Muscle layer of duodenum (tissue), 2 donors: ENCODE data around the gene THSD7A.

Experiments
- H3K27ac ChIP-seq: one replicate; pipeline ENCODE4 v1.7.0; 2013; ENCODE audit warnings: mild to moderate bottlenecking, low read length
- H3K27me3 ChIP-seq: one replicate; pipeline ENCODE4 v1.7.0; 2013; ENCODE audit warnings: low read depth, mild to moderate bottlenecking, control low read depth, low read length
- H3K36me3 ChIP-seq, 2 donors: one replicate each; pipeline ENCODE4 v1.7.0; 2013; ENCODE audit warnings: low read length in 2 of 2, control low read depth in 1 of 2, mild to moderate bottlenecking in 1 of 2; ENCODE audit not compliant: insufficient read depth in 2 of 2, control insufficient read depth in 1 of 2
- H3K4me1 ChIP-seq, 2 donors: one replicate each; pipeline ENCODE4 v1.7.0; 2013; ENCODE audit warnings: low read length in 2 of 2, mild to moderate bottlenecking in 2 of 2, control low read depth in 1 of 2, moderate library complexity in 1 of 2; ENCODE audit not compliant: insufficient read depth in 2 of 2, control insufficient read depth in 1 of 2
- H3K4me3 ChIP-seq, 2 donors: one replicate each; pipeline ENCODE4 v1.7.0; 2013; ENCODE audit warnings: low read length in 2 of 2, low read depth in 1 of 2, mild to moderate bottlenecking in 1 of 2
- H3K9me3 ChIP-seq, 2 donors: one replicate each; pipeline ENCODE4 v1.7.0; 2013; ENCODE audit warnings: low read length in 2 of 2, control low read depth in 1 of 2, mild to moderate bottlenecking in 1 of 2; ENCODE audit not compliant: control insufficient read depth in 1 of 2
- donor health status: healthy.

The THSD7A gene

GRCh38 chr7:11831736-11832495 is at the start of gene THSD7A:
Gene THSD7A, minus strand, starts transcription at chr7:11832198. Its CDS starts 252 bp downstream, at chr7:11831946.
- Histone ChIP-seq H3K27ac (peak within 1 kb of the TSS; percentile 13), H3K36me3 (no peaks in the 10 kb centered on the region), H3K9me3 (peaks cover 0 to 9% of the 10 kb centered on the region in 2 donors), H3K4me1 (peaks cover 4 to 7% of the 10 kb centered on the region in 2 donors), H3K27me3 (peaks cover 5% of the 10 kb centered on the region), H3K4me3 (peak within 1 kb of the TSS; percentile 85 to 86)

- peaks cover 0 to 7% of the 10 kb centered on the region in 2 donors for H3K9me3 ChIP-seq
- H3K27ac ChIP-seq, result no peak overlapping the region
- H3K36me3 ChIP-seq, result no peaks in the 10 kb centered on the region
- no peak overlapping the region for H3K4me3 ChIP-seq
- no peaks in the 10 kb centered on the region for H3K27me3 ChIP-seq
- H3K4me1 ChIP-seq, result no peaks in the 10 kb centered on the region
Observed at GRCh38 chr7:11881680-11882079, 49.7 kb upstream of the THSD7A start.

GRCh38 chr7:11875635-11876034 is 43.6 kb upstream of the THSD7A start:
- Histone ChIP-seq H3K9me3 (peaks cover 0 to 3% of the 10 kb centered on the region in 2 donors), H3K27ac (no peak overlapping the region), H3K27me3 (no peaks in the 10 kb centered on the region), H3K36me3 (no peaks in the 10 kb centered on the region), H3K4me1 (no peaks in the 10 kb centered on the region), H3K4me3 (no peak overlapping the region)

DNA sequence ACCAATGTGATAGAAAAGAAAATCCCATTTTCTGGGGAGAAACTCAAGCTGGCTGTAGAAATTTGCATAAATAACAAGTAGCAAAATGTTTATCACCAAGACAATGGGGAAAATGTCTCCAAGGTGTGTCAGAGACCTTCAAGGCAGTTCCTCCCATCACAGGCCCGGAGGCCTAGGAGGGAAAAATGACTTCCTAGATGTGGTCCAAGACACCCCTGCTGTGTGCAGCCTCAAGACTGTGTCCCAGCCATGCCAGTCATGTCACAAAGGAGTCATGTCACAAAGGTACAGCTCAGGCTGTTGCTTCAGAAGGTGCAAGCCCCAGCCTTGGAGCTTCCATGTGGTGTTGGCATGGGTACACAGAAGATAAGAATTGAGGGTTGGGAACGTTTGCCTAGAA is 33.7 kb upstream of the THSD7A start:
- Histone ChIP-seq H3K27me3 (no peaks in the 10 kb centered on the region), H3K36me3 (no peaks in the 10 kb centered on the region), H3K9me3 (peaks cover 0 to 10% of the 10 kb centered on the region in 2 donors), H3K4me3 (no peak overlapping the region), H3K4me1 (no peaks in the 10 kb centered on the region), H3K27ac (no peak overlapping the region)

DNA sequence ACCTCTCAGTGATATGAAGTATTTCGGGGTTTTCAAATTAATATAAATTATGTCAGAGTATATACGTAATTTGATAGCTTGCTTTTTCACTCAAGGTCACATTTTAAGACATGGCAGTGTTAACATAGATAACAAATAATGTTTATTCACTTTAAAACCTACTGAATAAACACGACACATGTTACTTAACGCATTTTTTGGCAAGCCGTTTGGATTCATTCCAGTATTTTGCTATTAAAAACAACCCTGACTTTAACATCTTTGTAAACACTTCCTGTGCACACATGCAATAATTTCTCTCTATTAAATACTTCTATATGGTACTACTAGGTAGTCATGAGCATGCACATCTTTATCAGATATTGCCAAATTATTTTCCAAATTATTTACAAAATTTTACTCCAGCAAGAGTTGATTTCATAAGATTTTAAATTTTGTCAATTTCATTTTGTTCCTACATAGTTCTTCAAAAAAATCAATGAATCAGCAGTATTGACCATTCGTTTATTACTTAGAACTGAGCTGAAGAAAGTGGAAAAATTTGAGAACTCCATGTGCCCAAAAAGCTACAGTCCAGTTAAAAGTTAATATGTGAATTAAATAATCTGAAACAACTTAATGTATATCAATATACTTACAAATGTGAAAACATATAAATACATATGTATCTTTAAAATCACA is 26.8 kb upstream of the THSD7A start:
- Histone ChIP-seq H3K27me3 (no peaks in the 10 kb centered on the region), H3K27ac (no peak overlapping the region), H3K36me3 (no peaks in the 10 kb centered on the region), H3K4me3 (no peak overlapping the region), H3K9me3 (no peaks in the 10 kb centered on the region), H3K4me1 (no peaks in the 10 kb centered on the region)

GRCh38 chr7:11858026-11858425 is 26.0 kb upstream of the THSD7A start:
- H3K27me3 ChIP-seq, result no peaks in the 10 kb centered on the region
- no peak overlapping the region for H3K4me3 ChIP-seq
- no peaks in the 10 kb centered on the region for H3K9me3 ChIP-seq
- no peaks in the 10 kb centered on the region for H3K36me3 ChIP-seq
- H3K27ac ChIP-seq, result no peak overlapping the region
- no peaks in the 10 kb centered on the region for H3K4me1 ChIP-seq

- Histone ChIP-seq H3K9me3 (no peaks in the 10 kb centered on the region), H3K27ac (no peak overlapping the region), H3K4me3 (no peak overlapping the region), H3K27me3 (no peaks in the 10 kb centered on the region), H3K36me3 (no peaks in the 10 kb centered on the region), H3K4me1 (no peaks in the 10 kb centered on the region)
Observed at GRCh38 chr7:11848251-11848650, 16.3 kb upstream of the THSD7A start.

GRCh38 chr7:11847336-11847735 is 15.3 kb upstream of the THSD7A start:
- no peak overlapping the region for H3K27ac ChIP-seq
- H3K4me3 ChIP-seq, result no peak overlapping the region
- H3K4me1 ChIP-seq, result no peaks in the 10 kb centered on the region
- no peaks in the 10 kb centered on the region for H3K36me3 ChIP-seq
- H3K27me3 ChIP-seq, result no peaks in the 10 kb centered on the region
- H3K9me3 ChIP-seq, result no peaks in the 10 kb centered on the region

DNA sequence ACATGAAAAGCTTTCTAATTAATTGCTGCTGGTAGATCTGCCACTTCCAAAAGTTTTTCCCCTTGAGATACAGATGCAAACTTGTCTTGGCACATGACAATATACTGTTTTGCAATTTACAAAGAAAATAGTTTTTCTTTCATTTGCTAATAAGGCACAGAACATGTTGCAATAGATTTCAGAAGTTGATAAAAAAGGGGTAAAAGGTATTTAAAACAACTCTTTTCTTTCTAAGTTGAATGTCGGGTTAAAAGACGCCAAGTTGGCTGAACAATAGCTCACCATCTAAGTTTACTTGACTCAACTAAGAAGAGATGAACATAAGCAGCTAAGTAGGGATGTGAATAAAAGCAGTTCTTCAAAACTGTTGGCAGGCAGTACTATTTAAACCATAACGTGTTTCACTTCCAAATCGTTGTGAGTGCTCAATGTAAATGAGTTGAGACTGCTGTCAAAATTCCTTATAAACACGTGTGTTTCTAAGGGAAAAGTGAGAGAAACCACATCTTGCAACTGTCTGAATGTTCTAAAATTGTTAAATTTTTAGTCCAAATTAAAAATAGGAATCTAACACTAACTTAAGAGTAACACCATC is 14.5 kb upstream of the THSD7A start:
- no peak overlapping the region for H3K4me3 ChIP-seq
- H3K36me3 ChIP-seq, result no peaks in the 10 kb centered on the region
- H3K27me3 ChIP-seq, result no peaks in the 10 kb centered on the region
- H3K9me3 ChIP-seq, result peaks cover 0 to under 1% of the 10 kb centered on the region in 2 donors
- no peak overlapping the region for H3K27ac ChIP-seq
- H3K4me1 ChIP-seq, result no peaks in the 10 kb centered on the region

DNA sequence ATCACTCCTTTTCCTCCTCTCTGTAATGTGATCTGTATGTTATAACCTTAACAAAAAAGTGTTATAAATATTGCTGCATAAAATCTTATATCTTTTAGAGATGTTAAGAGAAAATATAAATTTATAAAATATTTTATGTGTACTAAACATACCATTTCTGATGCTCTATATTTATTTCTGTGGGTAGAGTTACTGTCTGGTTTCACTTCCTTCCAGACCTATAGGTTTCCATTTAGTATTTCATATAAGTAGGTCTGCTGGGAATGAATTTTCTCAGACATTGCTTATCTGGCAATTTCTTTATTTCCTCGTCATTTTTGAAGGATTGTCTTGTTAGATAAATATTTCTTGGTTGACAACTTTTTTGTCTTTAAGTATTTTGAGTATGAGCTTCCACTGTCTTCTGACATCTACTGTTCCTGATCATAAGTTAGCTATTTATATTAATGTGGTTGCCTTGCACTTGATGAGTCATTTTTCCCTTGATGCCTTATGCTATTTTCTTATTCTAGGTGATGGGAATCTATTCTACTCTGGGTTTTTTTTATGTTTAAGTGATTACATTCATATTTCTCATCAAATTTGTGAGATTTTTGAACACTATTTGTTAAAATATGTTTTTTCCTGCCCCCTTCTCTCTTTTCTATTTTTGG is 11.2 kb upstream of the THSD7A start:
- Histone ChIP-seq H3K4me3 (no peak overlapping the region), H3K27ac (no peak overlapping the region), H3K36me3 (no peaks in the 10 kb centered on the region), H3K4me1 (no peaks in the 10 kb centered on the region), H3K27me3 (no peaks in the 10 kb centered on the region), H3K9me3 (peaks cover 0 to 3% of the 10 kb centered on the region in 2 donors)

DNA sequence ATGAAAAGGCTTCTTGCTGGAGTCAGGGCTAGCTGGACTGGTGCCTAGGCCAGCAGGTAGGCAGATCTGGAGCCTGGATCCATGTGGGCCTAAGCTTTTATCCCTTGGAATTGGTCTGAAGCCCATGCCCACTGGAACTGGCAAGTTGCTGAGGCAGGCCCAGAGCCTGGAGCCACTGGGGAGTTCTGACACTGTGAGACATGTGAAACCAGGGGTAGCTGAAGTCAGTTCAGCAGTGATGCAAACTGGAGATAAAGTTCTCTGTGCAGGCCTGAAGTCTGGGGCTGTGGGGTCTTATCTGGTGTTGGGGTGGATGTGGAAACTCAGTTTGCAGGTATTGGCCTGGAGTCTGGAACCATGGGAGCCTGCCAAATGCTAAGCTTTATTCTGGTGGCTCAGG is 9.7 kb upstream of the THSD7A start:
- peaks cover 0 to 6% of the 10 kb centered on the region in 2 donors for H3K9me3 ChIP-seq
- no peak overlapping the region for H3K4me3 ChIP-seq
- no peak overlapping the region for H3K27ac ChIP-seq
- H3K36me3 ChIP-seq, result no peaks in the 10 kb centered on the region
- no peaks in the 10 kb centered on the region for H3K4me1 ChIP-seq
- H3K27me3 ChIP-seq, result no peaks in the 10 kb centered on the region
